HepG2 (cell line): ENCODE data around the gene CAMKK1. TPM values are rescaled to one million over a fixed set of nuclear protein-coding genes. Genes with fewer than 3 reads are reported as not detected.

Experiments used
- ATAC-seq: fragments of 200-7000 bp; cut with Tn5 transposase; 3 replicates; pipeline ENCODE4 v1.9.1; 2020; ENCODE audit warnings: mild to moderate bottlenecking, moderate library complexity
- BruUV-seq: library from RNA; stranded (reverse); fragments of 400-500 nt; replicated peaks from 2 replicates; lab custom pipeline; 2021; lab: Mats Ljungman, UMichigan
- CTCF ChIA-PET: fragments of 300-600 bp; formaldehyde crosslinking; extraction: SDS; loops from one replicate; lab custom pipeline; 2021; ENCODE audit warnings: low total read pairs, inconsistent platforms, low intra/inter-chr PET ratio; lab: Yijun Ruan, JAX
- POLR2A ChIA-PET: fragments of 350-600 bp; sonication (Branson Sonifier 250); formaldehyde crosslinking; loops from one replicate; lab custom pipeline; 2020; ENCODE audit warnings: antibody characterized with exemption, inconsistent platforms; lab: Yijun Ruan, JAX
- DNase-seq: peaks from one replicate; pipeline ENCODE4 v3.0.0-alpha.2; 2015; ENCODE audit warnings: low spot score
- FAIRE-seq: peaks from 3 replicates; lab custom pipeline; 2011; peaks lifted over from hg19 to GRCh38; lab: Jason Lieb, UNC
- H2AFZ ChIP-seq: one replicate; pipeline ENCODE4 v1.6.1; 2011; ENCODE audit warnings: low read length, inconsistent platforms
- H3K27ac ChIP-seq: fragments of 300-600 bp; 3 replicates; pipeline ENCODE4 v1.8.0; 2011; ENCODE audit warnings: mixed run types, mild to moderate bottlenecking, mixed read lengths, low read length, inconsistent platforms; ENCODE audit not compliant: insufficient read depth; ENCODE audit errors: extremely low read length
- H3K27me3 ChIP-seq, 2 experiments: fragments of 200-600 bp in 1 of 2; 2 replicates in 1 of 2; 3 replicates in 1 of 2; pipeline versions ENCODE4 v1.6.0 to v1.8.0; 2011; ENCODE audit warnings: low read length in 2 of 2, mild to moderate bottlenecking in 2 of 2, moderate library complexity in 2 of 2, inconsistent platforms in 1 of 2; ENCODE audit not compliant: insufficient read depth in 2 of 2, control insufficient read depth in 1 of 2
- H3K36me3 ChIP-seq, 2 experiments: fragments of 200-600 bp in 1 of 2; replicated peaks in 1 of 2; 2 replicates in 1 of 2; 3 replicates in 1 of 2; pipeline versions ENCODE4 v1.5.1 to v1.8.0; 2011; ENCODE audit warnings: low read length in 2 of 2, inconsistent platforms in 1 of 2; ENCODE audit not compliant: insufficient read depth in 2 of 2, control insufficient read depth in 1 of 2
- H3K4me1 ChIP-seq: 2 replicates; pipeline ENCODE4 v1.5.1; 2012; ENCODE audit warnings: low read length, inconsistent platforms; ENCODE audit not compliant: insufficient read depth
- H3K4me2 ChIP-seq: 2 replicates; pipeline ENCODE4 v1.6.0; 2011; ENCODE audit warnings: low read depth, low read length, inconsistent platforms
- H3K4me3 ChIP-seq, 3 experiments: fragments of 200-600 bp in 1 of 3; sonication (generic), shearing (Covaris generic) in 1 of 3; replicated peaks in 1 of 3; 2 replicates each; pipeline ENCODE4 v1.5.1; 2011 to 2016; ENCODE audit warnings: low read length in 3 of 3, inconsistent platforms in 2 of 3, low read depth in 2 of 3, mild to moderate bottlenecking in 2 of 3, control low read depth in 1 of 3, mixed read lengths in 1 of 3; ENCODE audit not compliant: insufficient read depth in 1 of 3
- H3K79me2 ChIP-seq: one replicate; pipeline ENCODE4 v1.6.1; 2011; ENCODE audit warnings: low read length, inconsistent platforms; ENCODE audit not compliant: insufficient read depth
- H3K9ac ChIP-seq: 2 replicates; pipeline ENCODE4 v1.6.0; 2011; ENCODE audit warnings: mild to moderate bottlenecking, low read depth, low read length, inconsistent platforms; ENCODE audit not compliant: insufficient read depth
- H3K9me3 ChIP-seq: 2 replicates; pipeline ENCODE4 v1.5.1; 2012; ENCODE audit warnings: mild to moderate bottlenecking, low read length
- H4K20me1 ChIP-seq: 2 replicates; pipeline ENCODE4 v1.6.0; 2011; ENCODE audit warnings: inconsistent platforms, mild to moderate bottlenecking, low read length, moderate library complexity; ENCODE audit not compliant: insufficient read depth
- ATF5 ChIP-seq: sonication (generic); formaldehyde crosslinking; IDR thresholded peaks from 2 replicates; pipeline ENCODE4 v1.4.0; 2020; ENCODE audit warnings: mild to moderate bottlenecking, low read depth, missing genetic modification reagents
- ISX ChIP-seq: sonication (generic); formaldehyde crosslinking; conservative IDR thresholded peaks from 2 replicates; pipeline ENCODE4 v1.5.0; 2020; ENCODE audit warnings: missing genetic modification reagents
- KLF16 ChIP-seq, 2 experiments: sonication (generic) in 1 of 2; formaldehyde crosslinking in 1 of 2; IDR thresholded peaks; 2 replicates each; pipeline versions ENCODE4 v1.6.1 to v1.8.0; 2016 to 2023; ENCODE audit warnings: missing genetic modification reagents in 2 of 2, missing compliant biosample characterization in 1 of 2
- MED13 ChIP-seq: sonication (generic); formaldehyde crosslinking; IDR thresholded peaks from 2 replicates; pipeline ENCODE4 v1.5.0; 2020; ENCODE audit warnings: missing genetic modification reagents
- NR2F6 ChIP-seq, 2 experiments: IDR thresholded peaks; 2 replicates each; pipeline ENCODE4 v1.6.1; 2016; ENCODE audit warnings: antibody characterized with exemption in 1 of 2, mild to moderate bottlenecking in 1 of 2
- RARA ChIP-seq: IDR thresholded peaks from 2 replicates; pipeline ENCODE4 v1.6.1; 2016; ENCODE audit warnings: missing genetic modification reagents, missing compliant biosample characterization
- SUZ12 ChIP-seq: fragments of 150-350 bp; IDR thresholded peaks from 2 replicates; pipeline ENCODE4 v1.6.1; 2014; ENCODE audit warnings: low read depth, low read length
- ZNF577 ChIP-seq: sonication (generic); formaldehyde crosslinking; IDR thresholded peaks from 2 replicates; pipeline ENCODE4 v1.4.0; 2020; ENCODE audit warnings: mild to moderate bottlenecking, low read depth, missing genetic modification reagents, borderline replicate concordance
- ZNF710 ChIP-seq: sonication (generic); formaldehyde crosslinking; IDR thresholded peaks from 2 replicates; pipeline ENCODE4 v1.5.0; 2020; ENCODE audit warnings: mild to moderate bottlenecking, missing genetic modification reagents, borderline replicate concordance
- WGBS: methylation state at CpG from one replicate; pipeline ENCODE4 v1.1.6; 2017; ENCODE audit warnings: low lambda C conversion rate; 5-methylcytosine and 5-hydroxymethylcytosine counted together
- in situ Hi-C: cut with HindIII; loops from 2 replicates; pipeline ENCODE4 v1.10.0; 2017; ENCODE audit warnings: low pct_unique_long_range_greater_than_20kb; ENCODE audit not compliant: extremely low pct_ligation_motif_present
- intact Hi-C: fragments of 100-400 bp; cut with micrococcal nuclease; formaldehyde crosslinking; loops from one replicate; pipeline ENCODE4 v1.10.0; 2022; ENCODE audit not compliant: unreplicated experiment
- polyA plus RNA-seq, 8 experiments: library from polyadenylated mRNA; depleted of rRNA in 3 of 8; stranded (reverse) in 7 of 8; unstranded in 1 of 8; fragments of >200 nt; fragmentation: Illumina TruSeq in 4 of 8; extraction: Trizol in 4 of 8; gene quantifications; 2 replicates each; pipeline versions ENCODE4 v1.2.1 to v1.2.3, GENCODE V29; 2011 to 2016; ENCODE audit warnings: low read depth in 4 of 8, missing spikeins in 1 of 8, mixed read lengths in 1 of 8; ENCODE audit not compliant: insufficient read depth in 1 of 8
- total RNA-seq, 5 experiments: library from RNA; depleted of rRNA; stranded (reverse); fragments of >200 nt; fragmentation: Illumina TruSeq; extraction: Trizol; gene quantifications; 2 replicates each; pipeline ENCODE4 v1.2.3, GENCODE V29; 2016; ENCODE audit warnings: low read depth in 1 of 5
- TF ChIP-seq, protein P1 (sequence below): fragments of 450-650 bp; IDR thresholded peaks from 2 replicates; pipeline ENCODE4 v1.6.1; 2017; ENCODE audit warnings: mild to moderate bottlenecking

CAMKK1 gene
- total and polyA plus RNA-seq, 2 of the 13 experiments (the other 11 are each of a cell fraction or from before 2014, with no cell fraction given): 1.5 to 1.6 TPM

- POLR2A ChIA-PET: interaction anchor here (0.6 kb wide), 1 partner anchor 10 kb away, joined by 3 read pairs; no protein-coding TSS in a partner anchor
- intact Hi-C loops: no loop called here
- no peaks in the 10 kb centered on the region for H3K79me2 ChIP-seq
- TF ChIP-seq RARA (CRISPR knock-in tag) (peak; percentile 69), NR2F6 (IDR thresholded peaks at IDR 0.05) (0 out of 2 replicates have a peak, but pooled peaks have one; percentile 8), NR2F6 (CRISPR knock-in tag; IDR thresholded peaks at IDR 0.05) (peak; percentile 50; the same call in 1 of the 2 replicates), ZNF577 (no peak), ATF5 (CRISPR knock-in tag) (no peak), SUZ12 (no peak)
- TF ChIP-seq, all 625 proteins: peak for 2
- Histone ChIP-seq H3K4me3 (no peak overlapping the region), H3K4me1 (peaks cover 32% of the 10 kb centered on the region), H3K27ac (no peak overlapping the region), H3K4me2 (no peak overlapping the region; the same call in 1 of the 2 replicates), H3K9ac (no peak overlapping the region), H3K36me3 (no peaks in the 10 kb centered on the region), H3K27me3 (peaks cover 2 to 39% of the 10 kb centered on the region in 2 experiments; a peak in 4 of 5 replicates), H4K20me1 (no peaks in the 10 kb centered on the region), H3K9me3 (no peaks in the 10 kb centered on the region), H2AFZ (no peak overlapping the region)
- DNase-seq (no peak), FAIRE-seq (no peak), ATAC-seq (no peak)
- WGBS: 0% methylated on average over 3 of the region's 11 CpGs
- BruUV-seq: no TSS peak
- in situ Hi-C loops: loop anchor here (10.0 kb wide), 1 partner anchor 157 kb away; no protein-coding TSS in a partner anchor
- CTCF ChIA-PET: no interaction called here
Observed at GRCh38 chr17:3917391-3917931, 24.6 kb upstream of the CAMKK1 start.

DNA sequence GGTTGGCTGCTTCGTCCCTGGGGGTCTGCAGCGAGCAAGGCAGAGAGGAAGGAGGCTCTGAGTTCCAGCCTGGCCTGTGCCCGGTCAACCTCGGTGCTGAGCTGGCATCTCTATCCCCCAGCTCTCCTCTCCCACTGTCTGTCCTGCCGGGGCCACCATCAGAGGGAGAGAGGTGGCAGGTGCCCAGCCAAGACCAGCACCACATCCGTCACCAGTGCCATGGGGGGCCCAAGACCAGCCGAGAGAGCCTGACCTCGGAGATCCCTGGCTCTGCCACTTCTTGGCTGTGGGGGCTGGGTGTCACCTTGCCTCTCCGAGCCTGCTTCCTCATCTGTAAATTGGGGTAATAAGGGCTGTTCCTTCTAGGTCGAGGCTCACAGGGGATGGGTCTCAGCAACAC lies 24.0 kb upstream of the CAMKK1 start:
- Histone ChIP-seq H3K27me3 (peaks cover 2 to 42% of the 10 kb centered on the region in 2 experiments; a peak in 4 of 5 replicates), H3K9me3 (no peaks in the 10 kb centered on the region), H3K36me3 (no peaks in the 10 kb centered on the region), H3K9ac (no peak overlapping the region), H4K20me1 (no peaks in the 10 kb centered on the region), H3K4me1 (peaks cover 32% of the 10 kb centered on the region), H3K4me2 (no peak overlapping the region), H3K79me2 (no peaks in the 10 kb centered on the region), H3K27ac (no peak overlapping the region), H2AFZ (no peak overlapping the region), H3K4me3 (no peak overlapping the region)
- no peak for DNase-seq
- no peak for FAIRE-seq
- CTCF ChIA-PET: no interaction called here
- intact Hi-C loops: no loop called here
- POLR2A ChIA-PET: interaction anchor here (0.9 kb wide), 1 partner anchor 13 kb away, joined by 3 read pairs; no protein-coding TSS in a partner anchor
- BruUV-seq: no TSS peak
- in situ Hi-C loops: loop anchor here (10.0 kb wide), 1 partner anchor 158 kb away; no protein-coding TSS in a partner anchor
- ATAC-seq: no peak
- WGBS: 34% methylated on average over 4 of the region's 10 CpGs
- no peak for TF ChIP-seq ZNF710
- TF ChIP-seq ISX (CRISPR knock-in tag): no peak
- TF ChIP-seq MED13 (CRISPR knock-in tag): no peak
- TF ChIP-seq KLF16 (CRISPR knock-in tag; IDR thresholded peaks at IDR 0.05): no peak
- TF ChIP-seq, protein P1, sequence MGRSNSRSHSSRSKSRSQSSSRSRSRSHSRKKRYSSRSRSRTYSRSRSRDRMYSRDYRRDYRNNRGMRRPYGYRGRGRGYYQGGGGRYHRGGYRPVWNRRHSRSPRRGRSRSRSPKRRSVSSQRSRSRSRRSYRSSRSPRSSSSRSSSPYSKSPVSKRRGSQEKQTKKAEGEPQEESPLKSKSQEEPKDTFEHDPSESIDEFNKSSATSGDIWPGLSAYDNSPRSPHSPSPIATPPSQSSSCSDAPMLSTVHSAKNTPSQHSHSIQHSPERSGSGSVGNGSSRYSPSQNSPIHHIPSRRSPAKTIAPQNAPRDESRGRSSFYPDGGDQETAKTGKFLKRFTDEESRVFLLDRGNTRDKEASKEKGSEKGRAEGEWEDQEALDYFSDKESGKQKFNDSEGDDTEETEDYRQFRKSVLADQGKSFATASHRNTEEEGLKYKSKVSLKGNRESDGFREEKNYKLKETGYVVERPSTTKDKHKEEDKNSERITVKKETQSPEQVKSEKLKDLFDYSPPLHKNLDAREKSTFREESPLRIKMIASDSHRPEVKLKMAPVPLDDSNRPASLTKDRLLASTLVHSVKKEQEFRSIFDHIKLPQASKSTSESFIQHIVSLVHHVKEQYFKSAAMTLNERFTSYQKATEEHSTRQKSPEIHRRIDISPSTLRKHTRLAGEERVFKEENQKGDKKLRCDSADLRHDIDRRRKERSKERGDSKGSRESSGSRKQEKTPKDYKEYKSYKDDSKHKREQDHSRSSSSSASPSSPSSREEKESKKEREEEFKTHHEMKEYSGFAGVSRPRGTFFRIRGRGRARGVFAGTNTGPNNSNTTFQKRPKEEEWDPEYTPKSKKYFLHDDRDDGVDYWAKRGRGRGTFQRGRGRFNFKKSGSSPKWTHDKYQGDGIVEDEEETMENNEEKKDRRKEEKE: no peak
